ENCODE data around the gene KTN1.

The KTN1 gene

DNA sequence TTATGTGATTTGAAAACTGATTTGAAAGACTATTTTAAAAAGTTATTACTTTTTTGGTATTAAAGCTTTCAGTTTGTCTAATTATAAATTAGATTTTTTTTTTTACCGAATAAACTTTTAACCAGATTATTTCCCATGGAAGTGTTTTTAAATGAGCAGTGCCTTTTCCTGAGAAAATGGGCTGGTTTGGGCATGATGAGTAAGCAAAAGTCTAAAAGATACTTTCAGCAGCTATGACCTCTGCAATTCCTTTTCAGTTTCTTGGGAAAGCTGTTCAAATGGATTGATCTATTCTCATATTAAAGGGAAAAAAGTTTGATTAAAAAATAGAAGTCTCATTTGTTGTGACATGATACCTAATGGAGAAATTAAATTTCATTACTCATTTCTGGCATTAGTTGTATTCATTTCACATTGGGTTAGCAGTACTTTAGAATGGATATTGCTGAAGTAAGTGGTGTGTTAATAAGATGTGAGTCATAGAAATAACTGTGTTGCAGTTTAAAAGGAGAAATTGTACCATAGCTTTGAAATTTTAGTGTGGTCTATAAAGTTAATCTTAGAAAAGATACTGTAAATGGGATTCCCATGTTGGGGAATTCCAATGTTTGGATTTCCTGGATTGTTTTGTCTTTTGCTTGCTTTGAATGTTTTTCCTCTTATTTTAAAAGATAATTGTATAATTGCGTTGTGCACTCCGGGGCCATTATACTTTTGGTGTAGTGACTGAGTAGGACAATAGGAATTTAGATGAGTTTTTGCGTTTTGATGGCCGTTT, 21.0 kb downstream of the KTN1 start:
- H3K27me3 ChIP-seq (ENCODE audit: insufficient read depth, poor library complexity, severe bottlenecking): no peaks in the 10 kb centered on the region
- DNase-seq (ENCODE audit: low read depth in 1 of 2, low spot score in 1 of 2): no peak
- TF ChIP-seq, protein P1, sequence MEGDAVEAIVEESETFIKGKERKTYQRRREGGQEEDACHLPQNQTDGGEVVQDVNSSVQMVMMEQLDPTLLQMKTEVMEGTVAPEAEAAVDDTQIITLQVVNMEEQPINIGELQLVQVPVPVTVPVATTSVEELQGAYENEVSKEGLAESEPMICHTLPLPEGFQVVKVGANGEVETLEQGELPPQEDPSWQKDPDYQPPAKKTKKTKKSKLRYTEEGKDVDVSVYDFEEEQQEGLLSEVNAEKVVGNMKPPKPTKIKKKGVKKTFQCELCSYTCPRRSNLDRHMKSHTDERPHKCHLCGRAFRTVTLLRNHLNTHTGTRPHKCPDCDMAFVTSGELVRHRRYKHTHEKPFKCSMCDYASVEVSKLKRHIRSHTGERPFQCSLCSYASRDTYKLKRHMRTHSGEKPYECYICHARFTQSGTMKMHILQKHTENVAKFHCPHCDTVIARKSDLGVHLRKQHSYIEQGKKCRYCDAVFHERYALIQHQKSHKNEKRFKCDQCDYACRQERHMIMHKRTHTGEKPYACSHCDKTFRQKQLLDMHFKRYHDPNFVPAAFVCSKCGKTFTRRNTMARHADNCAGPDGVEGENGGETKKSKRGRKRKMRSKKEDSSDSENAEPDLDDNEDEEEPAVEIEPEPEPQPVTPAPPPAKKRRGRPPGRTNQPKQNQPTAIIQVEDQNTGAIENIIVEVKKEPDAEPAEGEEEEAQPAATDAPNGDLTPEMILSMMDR (IDR thresholded peaks at IDR 0.05; ENCODE audit: insufficient read depth, low read length): no peak
- no peak for TF ChIP-seq POLR2AphosphoS5 (IDR thresholded peaks at IDR 0.05; ENCODE audit: low read depth)
- TF ChIP-seq GABPA (IDR thresholded peaks at IDR 0.05; ENCODE audit: low read depth): no peak
- TF ChIP-seq, protein P2, sequence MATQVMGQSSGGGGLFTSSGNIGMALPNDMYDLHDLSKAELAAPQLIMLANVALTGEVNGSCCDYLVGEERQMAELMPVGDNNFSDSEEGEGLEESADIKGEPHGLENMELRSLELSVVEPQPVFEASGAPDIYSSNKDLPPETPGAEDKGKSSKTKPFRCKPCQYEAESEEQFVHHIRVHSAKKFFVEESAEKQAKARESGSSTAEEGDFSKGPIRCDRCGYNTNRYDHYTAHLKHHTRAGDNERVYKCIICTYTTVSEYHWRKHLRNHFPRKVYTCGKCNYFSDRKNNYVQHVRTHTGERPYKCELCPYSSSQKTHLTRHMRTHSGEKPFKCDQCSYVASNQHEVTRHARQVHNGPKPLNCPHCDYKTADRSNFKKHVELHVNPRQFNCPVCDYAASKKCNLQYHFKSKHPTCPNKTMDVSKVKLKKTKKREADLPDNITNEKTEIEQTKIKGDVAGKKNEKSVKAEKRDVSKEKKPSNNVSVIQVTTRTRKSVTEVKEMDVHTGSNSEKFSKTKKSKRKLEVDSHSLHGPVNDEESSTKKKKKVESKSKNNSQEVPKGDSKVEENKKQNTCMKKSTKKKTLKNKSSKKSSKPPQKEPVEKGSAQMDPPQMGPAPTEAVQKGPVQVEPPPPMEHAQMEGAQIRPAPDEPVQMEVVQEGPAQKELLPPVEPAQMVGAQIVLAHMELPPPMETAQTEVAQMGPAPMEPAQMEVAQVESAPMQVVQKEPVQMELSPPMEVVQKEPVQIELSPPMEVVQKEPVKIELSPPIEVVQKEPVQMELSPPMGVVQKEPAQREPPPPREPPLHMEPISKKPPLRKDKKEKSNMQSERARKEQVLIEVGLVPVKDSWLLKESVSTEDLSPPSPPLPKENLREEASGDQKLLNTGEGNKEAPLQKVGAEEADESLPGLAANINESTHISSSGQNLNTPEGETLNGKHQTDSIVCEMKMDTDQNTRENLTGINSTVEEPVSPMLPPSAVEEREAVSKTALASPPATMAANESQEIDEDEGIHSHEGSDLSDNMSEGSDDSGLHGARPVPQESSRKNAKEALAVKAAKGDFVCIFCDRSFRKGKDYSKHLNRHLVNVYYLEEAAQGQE (IDR thresholded peaks at IDR 0.05; ENCODE audit: insufficient replicate concordance, low read depth): no peak
- TF ChIP-seq SPI1 (IDR thresholded peaks at IDR 0.05; ENCODE audit: borderline replicate concordance, low read depth): no peak
- no peak overlapping the region for H3K27ac ChIP-seq (replicated peaks)
- no peak overlapping the region for H3K4me3 ChIP-seq (replicated peaks; ENCODE audit: insufficient read depth, low read length)

- H3K27me3 ChIP-seq (ENCODE audit: insufficient read depth, poor library complexity, severe bottlenecking): no peaks in the 10 kb centered on the region
- H3K4me3 ChIP-seq (replicated peaks; ENCODE audit: insufficient read depth, low read length): no peak overlapping the region
- TF ChIP-seq, protein P1 (IDR thresholded peaks at IDR 0.05; ENCODE audit: insufficient read depth, low read length): no peak
- TF ChIP-seq SPI1 (IDR thresholded peaks at IDR 0.05; ENCODE audit: borderline replicate concordance, low read depth): no peak
- no peak for TF ChIP-seq GABPA (IDR thresholded peaks at IDR 0.05; ENCODE audit: low read depth)
- TF ChIP-seq, protein P2 (IDR thresholded peaks at IDR 0.05; ENCODE audit: insufficient replicate concordance, low read depth): no peak
- TF ChIP-seq POLR2AphosphoS5 (IDR thresholded peaks at IDR 0.05; ENCODE audit: low read depth): no peak
- DNase-seq (ENCODE audit: low read depth in 1 of 2, low spot score in 1 of 2): no peak
- H3K27ac ChIP-seq (replicated peaks): no peak overlapping the region
Measured at GRCh38 chr14:55603401-55603953, 23.5 kb downstream of the KTN1 start.

DNA sequence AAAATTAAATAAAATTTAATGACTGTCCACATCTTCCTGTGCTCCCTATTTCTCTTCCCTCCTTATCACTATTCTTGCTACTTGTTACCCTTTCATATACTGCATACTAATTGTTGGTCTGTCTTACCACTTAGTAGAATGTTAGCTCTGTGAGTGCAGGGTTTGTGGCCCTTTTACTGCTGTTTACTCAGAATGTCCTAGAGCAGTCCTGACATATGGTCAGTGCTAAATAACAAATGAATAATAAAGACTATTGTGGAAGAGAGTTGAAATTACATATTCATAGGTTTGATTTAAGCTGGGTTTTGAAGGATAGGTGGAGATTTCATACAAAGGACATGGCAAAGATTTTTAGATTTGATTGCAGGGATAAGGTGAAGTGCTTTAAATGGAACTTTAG, 24.5 kb downstream of the KTN1 start:
- no peaks in the 10 kb centered on the region for H3K27me3 ChIP-seq (ENCODE audit: insufficient read depth, poor library complexity, severe bottlenecking)
- no peak overlapping the region for H3K27ac ChIP-seq (replicated peaks)
- H3K4me3 ChIP-seq (replicated peaks; ENCODE audit: insufficient read depth, low read length): no peak overlapping the region
- no peak for DNase-seq (ENCODE audit: low read depth in 1 of 2, low spot score in 1 of 2)
- TF ChIP-seq, protein P1 (IDR thresholded peaks at IDR 0.05; ENCODE audit: insufficient read depth, low read length): no peak
- TF ChIP-seq SPI1 (IDR thresholded peaks at IDR 0.05; ENCODE audit: borderline replicate concordance, low read depth) (no peak), POLR2AphosphoS5 (IDR thresholded peaks at IDR 0.05; ENCODE audit: low read depth) (no peak), GABPA (IDR thresholded peaks at IDR 0.05; ENCODE audit: low read depth) (no peak)
- TF ChIP-seq, protein P2 (IDR thresholded peaks at IDR 0.05; ENCODE audit: insufficient replicate concordance, low read depth): no peak
